HUES48 (cell line): ENCODE results near the gene ACOX2.

Experiments used
- H3K27ac ChIP-seq: one replicate; pipeline ENCODE4 v1.7.0; 2013; ENCODE audit warnings: low read depth, low read length, inconsistent platforms
- H3K27me3 ChIP-seq: 2 replicates; pipeline ENCODE4 v1.6.1; 2013; ENCODE audit warnings: mild to moderate bottlenecking, low read length; ENCODE audit not compliant: control insufficient read depth, insufficient read depth
- H3K36me3 ChIP-seq: 2 replicates; pipeline ENCODE4 v1.6.1; 2013; ENCODE audit warnings: low read length; ENCODE audit not compliant: control insufficient read depth, insufficient read depth
- H3K4me1 ChIP-seq: 2 replicates; pipeline ENCODE4 v1.6.1; 2013; ENCODE audit warnings: mild to moderate bottlenecking, low read length; ENCODE audit not compliant: control insufficient read depth, insufficient read depth
- H3K4me3 ChIP-seq: 2 replicates; pipeline ENCODE4 v1.5.1; 2013; ENCODE audit warnings: mild to moderate bottlenecking, low read depth, low read length
- H3K9ac ChIP-seq: 2 replicates; pipeline ENCODE4 v1.6.1; 2013; ENCODE audit warnings: mild to moderate bottlenecking, low read depth, low read length, moderate library complexity
- H3K9me3 ChIP-seq: 2 replicates; pipeline ENCODE4 v1.6.1; 2013; ENCODE audit warnings: low read length; ENCODE audit not compliant: control insufficient read depth, insufficient read depth

ACOX2 gene

GRCh38 chr3:58466899-58467563, 70.0 kb downstream of the ACOX2 start:
- Histone ChIP-seq H3K36me3 (no peaks in the 10 kb centered on the region), H3K27me3 (no peaks in the 10 kb centered on the region), H3K9ac (no peak overlapping the region), H3K9me3 (no peaks in the 10 kb centered on the region), H3K27ac (no peak overlapping the region), H3K4me3 (no peak overlapping the region), H3K4me1 (peaks cover 11% of the 10 kb centered on the region)

- Histone ChIP-seq H3K36me3 (no peaks in the 10 kb centered on the region), H3K27ac (no peak overlapping the region), H3K4me1 (peaks cover 5% of the 10 kb centered on the region), H3K9ac (no peak overlapping the region), H3K4me3 (no peak overlapping the region), H3K9me3 (no peaks in the 10 kb centered on the region), H3K27me3 (no peaks in the 10 kb centered on the region)
Measured at GRCh38 chr3:58464866-58465265, 72.1 kb downstream of the ACOX2 start.

GRCh38 chr3:58463942-58464271, 73.1 kb downstream of the ACOX2 start:
- peaks cover 5% of the 10 kb centered on the region for H3K4me1 ChIP-seq
- H3K27me3 ChIP-seq = no peaks in the 10 kb centered on the region
- no peak overlapping the region for H3K4me3 ChIP-seq
- H3K36me3 ChIP-seq = no peaks in the 10 kb centered on the region
- H3K9ac ChIP-seq = no peak overlapping the region
- H3K27ac ChIP-seq = no peak overlapping the region
- no peaks in the 10 kb centered on the region for H3K9me3 ChIP-seq

GRCh38 chr3:58463181-58463941, 73.6 kb downstream of the ACOX2 start:
- peak overlapping the region; percentile 57 for H3K27ac ChIP-seq
- no peak overlapping the region for H3K4me3 ChIP-seq
- H3K4me1 ChIP-seq = peaks cover 5% of the 10 kb centered on the region
- H3K36me3 ChIP-seq = no peaks in the 10 kb centered on the region
- H3K27me3 ChIP-seq = no peaks in the 10 kb centered on the region
- no peak overlapping the region for H3K9ac ChIP-seq
- H3K9me3 ChIP-seq = no peaks in the 10 kb centered on the region

GRCh38 chr3:58462829-58463180, 74.2 kb downstream of the ACOX2 start:
- no peak overlapping the region for H3K9ac ChIP-seq
- H3K4me3 ChIP-seq = no peak overlapping the region
- H3K4me1 ChIP-seq = peaks cover 5% of the 10 kb centered on the region
- H3K9me3 ChIP-seq = no peaks in the 10 kb centered on the region
- no peaks in the 10 kb centered on the region for H3K36me3 ChIP-seq
- peak overlapping the region; percentile 57 for H3K27ac ChIP-seq
- H3K27me3 ChIP-seq = no peaks in the 10 kb centered on the region

- H3K4me3 ChIP-seq = no peak overlapping the region
- H3K27me3 ChIP-seq = no peaks in the 10 kb centered on the region
Measured at GRCh38 chr3:58459160-58459559, 77.8 kb downstream of the ACOX2 start.

More at GRCh38 chr3:58459160-58459559, 77.8 kb downstream of the ACOX2 start:
- Histone ChIP-seq H3K27ac (no peak overlapping the region), H3K36me3 (no peaks in the 10 kb centered on the region), H3K9ac (no peak overlapping the region), H3K9me3 (no peaks in the 10 kb centered on the region; the same call in 1 of the 2 replicates), H3K4me1 (peaks cover 5% of the 10 kb centered on the region)
